ENCODE measurements around the gene CXorf58. TPM values are rescaled to one million over a fixed set of nuclear protein-coding genes. Genes with fewer than 3 reads are reported as not detected.
"Not testable (repeated sequence)": the region's sequence is repeated elsewhere in the genome, so short reads cannot be mapped to it uniquely, and the experiment has no call there.

The CXorf58 gene
- total RNA-seq, 1 experiment from 2014 or later: not detected

DNA sequence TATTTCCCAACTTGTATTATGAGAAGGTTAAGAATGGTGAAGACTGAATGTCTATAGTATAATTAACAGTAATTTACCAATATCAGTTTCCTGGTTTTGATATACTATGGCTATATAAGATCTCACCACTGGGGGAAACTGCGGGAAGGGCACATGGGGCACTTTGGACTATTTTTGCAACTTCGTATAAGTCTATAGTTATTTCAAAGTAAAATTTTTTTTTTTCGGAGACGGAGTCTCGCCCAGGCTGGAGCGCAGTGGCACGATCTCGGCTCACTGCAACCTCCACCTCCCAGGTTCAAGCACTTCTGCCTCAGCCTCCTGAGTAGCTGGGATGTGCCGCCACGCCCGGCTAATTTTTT, 46.1 kb downstream of the CXorf58 start:
- intact Hi-C loops (cut with micrococcal nuclease): no loop called here
- Mint-ChIP-seq H3K4me3 (ENCODE audit: unreplicated experiment) (no peak overlapping the region), H3K27me3 (ENCODE audit: insufficient read depth, unreplicated experiment) (peaks cover 15% of the 10 kb centered on the region), H3K4me1 (ENCODE audit: insufficient read depth, unreplicated experiment) (peaks cover 7% of the 10 kb centered on the region), H3K9me3 (ENCODE audit: unreplicated experiment) (no peaks in the 10 kb centered on the region), H3K27ac (ENCODE audit: low read depth, unreplicated experiment) (no peak overlapping the region), H3K36me3 (ENCODE audit: insufficient read depth, unreplicated experiment) (peaks cover 6% of the 10 kb centered on the region)
- no peak for DNase-seq (ENCODE audit: unreplicated experiment)
- CTCF ChIA-PET: interaction anchor here (0.6 kb wide), 1 partner anchor 411 kb away, joined by 3 read pairs; no protein-coding TSS in a partner anchor
- no peak for TF ChIP-seq CTCF (IDR thresholded peaks at IDR 0.05; ENCODE audit: unreplicated experiment)
- POLR2A ChIA-PET: interaction anchor here (0.6 kb wide), 1 partner anchor 14 kb away, joined by 3 read pairs; no protein-coding TSS in a partner anchor
- BruUV-seq (replicated peaks): no TSS peak

GRCh38 chrX:23954396-23954795, 46.6 kb downstream of the CXorf58 start:
- Mint-ChIP-seq H3K4me3 (ENCODE audit: unreplicated experiment) (no peak overlapping the region), H3K36me3 (ENCODE audit: insufficient read depth, unreplicated experiment) (peaks cover 6% of the 10 kb centered on the region), H3K27ac (ENCODE audit: low read depth, unreplicated experiment) (no peak overlapping the region), H3K9me3 (ENCODE audit: unreplicated experiment) (no peaks in the 10 kb centered on the region), H3K27me3 (ENCODE audit: insufficient read depth, unreplicated experiment) (peaks cover 20% of the 10 kb centered on the region), H3K4me1 (ENCODE audit: insufficient read depth, unreplicated experiment) (peaks cover 7% of the 10 kb centered on the region)
- DNase-seq (ENCODE audit: unreplicated experiment): no peak
- ChIA-PET POLR2A (no interaction called here), CTCF (interaction anchor here (0.6 kb wide), 1 partner anchor 412 kb away, joined by 3 read pairs; no protein-coding TSS in a partner anchor)
- TF ChIP-seq CTCF (IDR thresholded peaks at IDR 0.05; ENCODE audit: unreplicated experiment): no peak
- BruUV-seq (replicated peaks): no TSS peak
- intact Hi-C loops (cut with micrococcal nuclease): no loop called here

- Mint-ChIP-seq H3K9me3 (ENCODE audit: unreplicated experiment) (no peaks in the 10 kb centered on the region), H3K36me3 (ENCODE audit: insufficient read depth, unreplicated experiment) (no peaks in the 10 kb centered on the region), H3K4me1 (ENCODE audit: insufficient read depth, unreplicated experiment) (no peaks in the 10 kb centered on the region), H3K27ac (ENCODE audit: low read depth, unreplicated experiment) (no peak overlapping the region), H3K27me3 (ENCODE audit: insufficient read depth, unreplicated experiment) (peaks cover 37% of the 10 kb centered on the region), H3K4me3 (ENCODE audit: unreplicated experiment) (no peak overlapping the region)
- no TSS peak for BruUV-seq (replicated peaks)
- no peak for TF ChIP-seq CTCF (IDR thresholded peaks at IDR 0.05; ENCODE audit: unreplicated experiment)
- intact Hi-C loops (cut with micrococcal nuclease): no loop called here
- no peak for DNase-seq (ENCODE audit: unreplicated experiment)
- ChIA-PET CTCF (no interaction called here), POLR2A (no interaction called here)
Observed at GRCh38 chrX:23959781-23960180, 52.0 kb downstream of the CXorf58 start.

GRCh38 chrX:23964191-23964590, 56.4 kb downstream of the CXorf58 start:
- CTCF ChIA-PET: no interaction called here
- no peaks in the 10 kb centered on the region for H3K9me3 Mint-ChIP-seq (ENCODE audit: unreplicated experiment)
- intact Hi-C loops (cut with micrococcal nuclease): no loop called here

GRCh38 chrX:23965630-23966029, 57.8 kb downstream of the CXorf58 start:
- BruUV-seq (replicated peaks); intact Hi-C loops (cut with micrococcal nuclease); H3K36me3 Mint-ChIP-seq (ENCODE audit: insufficient read depth, unreplicated experiment); CTCF ChIA-PET; H3K4me3 Mint-ChIP-seq (ENCODE audit: unreplicated experiment); POLR2A ChIA-PET; H3K4me1 Mint-ChIP-seq (ENCODE audit: insufficient read depth, unreplicated experiment); H3K9me3 Mint-ChIP-seq (ENCODE audit: unreplicated experiment); H3K27ac Mint-ChIP-seq (ENCODE audit: low read depth, unreplicated experiment); DNase-seq (ENCODE audit: unreplicated experiment): not testable (repeated sequence)
- peaks cover 47% of the 10 kb centered on the region for H3K27me3 Mint-ChIP-seq (ENCODE audit: insufficient read depth, unreplicated experiment)

More at GRCh38 chrX:23964191-23964590, 56.4 kb downstream of the CXorf58 start:
- no peak overlapping the region for H3K4me3 Mint-ChIP-seq (ENCODE audit: unreplicated experiment)
- H3K4me1 Mint-ChIP-seq (ENCODE audit: insufficient read depth, unreplicated experiment): no peaks in the 10 kb centered on the region
- BruUV-seq (replicated peaks): no TSS peak
- POLR2A ChIA-PET: no interaction called here
- H3K36me3 Mint-ChIP-seq (ENCODE audit: insufficient read depth, unreplicated experiment): no peaks in the 10 kb centered on the region
- H3K27ac Mint-ChIP-seq (ENCODE audit: low read depth, unreplicated experiment): no peak overlapping the region
- TF ChIP-seq CTCF (IDR thresholded peaks at IDR 0.05; ENCODE audit: unreplicated experiment): no peak
- H3K27me3 Mint-ChIP-seq (ENCODE audit: insufficient read depth, unreplicated experiment): peaks cover 56% of the 10 kb centered on the region
- no peak for DNase-seq (ENCODE audit: unreplicated experiment)
